Measurements from ENCODE around the gene SCD5. TPM values are rescaled to one million over a fixed set of nuclear protein-coding genes. Genes with fewer than 3 reads are reported as not detected.

Gene SCD5
- total and polyA plus RNA-seq, 2 donors (not counting 1 experiment from before 2014, with no cell fraction given) = 0.03 TPM; not detected in 1

- H3K4me1 ChIP-seq (ENCODE audit: control insufficient read depth in 2 of 2, insufficient read depth in 2 of 2, low read length in 2 of 2) = no peaks in the 10 kb centered on the region
- ChIA-PET CTCF (no interaction called here), POLR2A (no interaction called here)
- DNase-seq = no peak
- no peak overlapping the region for H2AFZ ChIP-seq (ENCODE audit: insufficient read depth, low read depth, low read length, poor library complexity, severe bottlenecking)
- no peaks in the 10 kb centered on the region for H3K27me3 ChIP-seq (replicated peaks in 1 of 4; ENCODE audit: control extremely low read depth in 1 of 4, control insufficient read depth in 3 of 4, insufficient read depth in 4 of 4, low read length in 3 of 4)
- 100% methylated on average over 3 of the region's 4 CpGs for WGBS (ENCODE audit: insufficient coverage)
- H3K79me2 ChIP-seq (ENCODE audit: control insufficient read depth, insufficient read depth, low read length) = no peaks in the 10 kb centered on the region
- no peak overlapping the region for H3K4me3 ChIP-seq (ENCODE audit: control extremely low read depth in 1 of 5, extremely low read depth in 1 of 5, insufficient read depth in 1 of 5, low read depth in 2 of 5, low read length in 4 of 5)
- H3K9ac ChIP-seq (ENCODE audit: low read length) = no peak overlapping the region
- ATAC-seq (ENCODE audit: low read depth) = no peak
- Mint-ChIP-seq H3K9me3 (ENCODE audit: insufficient read depth) (no peaks in the 10 kb centered on the region), H3K27ac (no peak overlapping the region), H3K4me3 (no peak overlapping the region), H3K4me1 (no peaks in the 10 kb centered on the region), H3K27me3 (no peaks in the 10 kb centered on the region)
- no peak overlapping the region for H3K4me2 ChIP-seq (replicated peaks; ENCODE audit: low read depth, low read length, poor library complexity, severe bottlenecking)
- H3K36me3 ChIP-seq (replicated peaks in 1 of 2; ENCODE audit: control extremely low read depth in 1 of 2, control insufficient read depth in 1 of 2, extremely low read depth in 1 of 2, insufficient read depth in 2 of 2, low read length in 1 of 2) = no peaks in the 10 kb centered on the region
- intact Hi-C loops (cut with micrococcal nuclease) = no loop called here
- TF ChIP-seq CTCF (IDR thresholded peaks at IDR 0.05) (no peak), EZH2 (IDR thresholded peaks at IDR 0.05; ENCODE audit: borderline replicate concordance, insufficient read depth, low read depth, low read length, poor library complexity, severe bottlenecking) (no peak)
- no peak overlapping the region for H3K27ac ChIP-seq (ENCODE audit: low read length in 2 of 2)
- H3K9me3 ChIP-seq (ENCODE audit: control extremely low read depth in 1 of 3, control insufficient read depth in 2 of 3, insufficient read depth in 1 of 3, low read length in 2 of 3) = no peaks in the 10 kb centered on the region
- H4K20me1 ChIP-seq (ENCODE audit: control insufficient read depth, insufficient read depth, low read length, poor library complexity, severe bottlenecking) = no peaks in the 10 kb centered on the region
These were observed 173.8 kb downstream of the SCD5 start for GRCh38 chr4:82624819-82625218.

- Histone ChIP-seq H4K20me1 (ENCODE audit: control insufficient read depth, insufficient read depth, low read length, poor library complexity, severe bottlenecking) (no peaks in the 10 kb centered on the region), H3K79me2 (ENCODE audit: control insufficient read depth, insufficient read depth, low read length) (no peaks in the 10 kb centered on the region), H3K4me2 (replicated peaks; ENCODE audit: low read depth, low read length, poor library complexity, severe bottlenecking) (no peak overlapping the region), H3K27ac (ENCODE audit: low read length in 2 of 2) (no peak overlapping the region), H2AFZ (ENCODE audit: insufficient read depth, low read depth, low read length, poor library complexity, severe bottlenecking) (no peak overlapping the region), H3K27me3 (replicated peaks in 1 of 4; ENCODE audit: control extremely low read depth in 1 of 4, control insufficient read depth in 3 of 4, insufficient read depth in 4 of 4, low read length in 3 of 4) (no peaks in the 10 kb centered on the region), H3K4me1 (ENCODE audit: control insufficient read depth in 2 of 2, insufficient read depth in 2 of 2, low read length in 2 of 2) (no peaks in the 10 kb centered on the region), H3K36me3 (replicated peaks in 1 of 2; ENCODE audit: control extremely low read depth in 1 of 2, control insufficient read depth in 1 of 2, extremely low read depth in 1 of 2, insufficient read depth in 2 of 2, low read length in 1 of 2) (no peaks in the 10 kb centered on the region), H3K9ac (ENCODE audit: low read length) (no peak overlapping the region), H3K4me3 (ENCODE audit: control extremely low read depth in 1 of 5, extremely low read depth in 1 of 5, insufficient read depth in 1 of 5, low read depth in 2 of 5, low read length in 4 of 5) (no peak overlapping the region), H3K9me3 (ENCODE audit: control extremely low read depth in 1 of 3, control insufficient read depth in 2 of 3, insufficient read depth in 1 of 3, low read length in 2 of 3) (no peaks in the 10 kb centered on the region)
- no peaks in the 10 kb centered on the region for H3K4me1 Mint-ChIP-seq
- WGBS (ENCODE audit: insufficient coverage) = no CpG with 5 or more reads among the region's 4 CpGs
- H3K4me3 Mint-ChIP-seq = no peak overlapping the region
- H3K27ac Mint-ChIP-seq = no peak overlapping the region
- H3K27me3 Mint-ChIP-seq = no peaks in the 10 kb centered on the region
- DNase-seq (no peak), ATAC-seq (ENCODE audit: low read depth) (no peak)
- ChIA-PET POLR2A (no interaction called here), CTCF (no interaction called here)
- TF ChIP-seq EZH2 (IDR thresholded peaks at IDR 0.05; ENCODE audit: borderline replicate concordance, insufficient read depth, low read depth, low read length, poor library complexity, severe bottlenecking) (no peak), CTCF (IDR thresholded peaks at IDR 0.05) (no peak)
- intact Hi-C loops (cut with micrococcal nuclease) = no loop called here
- no peaks in the 10 kb centered on the region for H3K9me3 Mint-ChIP-seq (ENCODE audit: insufficient read depth)
These were observed 175.4 kb downstream of the SCD5 start for GRCh38 chr4:82623121-82623683.

All from B cell (primary cell).